ENCODE measurements around the gene ZNF674.
"Not testable (repeated sequence)": the region's sequence is repeated elsewhere in the genome, so short reads cannot be mapped to it uniquely, and the experiment has no call there.

ZNF674 gene

GRCh38 chrX:46465203-46465602 lies 80.0 kb downstream of the ZNF674 start:
- TF ChIP-seq CTCF (IDR thresholded peaks at IDR 0.05; ENCODE audit: borderline replicate concordance, control extremely low read depth, extremely low read depth, insufficient read depth, missing control alignments) = no peak
- in situ Hi-C loops (cut with MboI; ENCODE audit: low sequenced_read_pairs, unreplicated experiment) = no loop called here

DNA sequence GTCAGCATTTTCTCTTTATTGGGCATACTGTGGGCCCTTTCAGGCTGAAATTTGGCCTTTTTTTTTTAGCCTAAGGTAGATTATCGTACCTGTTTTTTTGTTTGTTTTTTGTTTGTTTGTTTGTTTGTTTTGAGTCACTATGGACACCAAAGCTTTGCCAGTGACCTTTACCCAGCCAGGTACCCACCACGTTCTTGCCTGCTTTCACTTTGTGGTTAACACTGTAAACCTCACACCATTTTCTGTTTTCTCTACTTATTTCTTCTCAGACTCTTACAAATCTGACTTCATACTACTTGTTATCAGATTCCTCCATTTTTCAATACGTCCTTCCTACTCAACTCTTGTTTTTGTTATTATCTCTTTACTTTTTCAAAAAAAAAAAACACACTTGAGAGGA lies 81.5 kb downstream of the ZNF674 start:
- in situ Hi-C loops (cut with MboI; ENCODE audit: low sequenced_read_pairs, unreplicated experiment) = no loop called here
- no peak for TF ChIP-seq CTCF (IDR thresholded peaks at IDR 0.05; ENCODE audit: borderline replicate concordance, control extremely low read depth, extremely low read depth, insufficient read depth, missing control alignments)
- no peak for DNase-seq (ENCODE audit: low spot score)

More at GRCh38 chrX:46465203-46465602, 80.0 kb downstream of the ZNF674 start:
- DNase-seq (ENCODE audit: low spot score) = no peak

- no peak for DNase-seq (ENCODE audit: low spot score)
- no peak for TF ChIP-seq CTCF (IDR thresholded peaks at IDR 0.05; ENCODE audit: borderline replicate concordance, control extremely low read depth, extremely low read depth, insufficient read depth, missing control alignments)
- in situ Hi-C loops (cut with MboI; ENCODE audit: low sequenced_read_pairs, unreplicated experiment) = no loop called here
These were observed 83.5 kb downstream of the ZNF674 start for GRCh38 chrX:46461660-46462191.

DNA sequence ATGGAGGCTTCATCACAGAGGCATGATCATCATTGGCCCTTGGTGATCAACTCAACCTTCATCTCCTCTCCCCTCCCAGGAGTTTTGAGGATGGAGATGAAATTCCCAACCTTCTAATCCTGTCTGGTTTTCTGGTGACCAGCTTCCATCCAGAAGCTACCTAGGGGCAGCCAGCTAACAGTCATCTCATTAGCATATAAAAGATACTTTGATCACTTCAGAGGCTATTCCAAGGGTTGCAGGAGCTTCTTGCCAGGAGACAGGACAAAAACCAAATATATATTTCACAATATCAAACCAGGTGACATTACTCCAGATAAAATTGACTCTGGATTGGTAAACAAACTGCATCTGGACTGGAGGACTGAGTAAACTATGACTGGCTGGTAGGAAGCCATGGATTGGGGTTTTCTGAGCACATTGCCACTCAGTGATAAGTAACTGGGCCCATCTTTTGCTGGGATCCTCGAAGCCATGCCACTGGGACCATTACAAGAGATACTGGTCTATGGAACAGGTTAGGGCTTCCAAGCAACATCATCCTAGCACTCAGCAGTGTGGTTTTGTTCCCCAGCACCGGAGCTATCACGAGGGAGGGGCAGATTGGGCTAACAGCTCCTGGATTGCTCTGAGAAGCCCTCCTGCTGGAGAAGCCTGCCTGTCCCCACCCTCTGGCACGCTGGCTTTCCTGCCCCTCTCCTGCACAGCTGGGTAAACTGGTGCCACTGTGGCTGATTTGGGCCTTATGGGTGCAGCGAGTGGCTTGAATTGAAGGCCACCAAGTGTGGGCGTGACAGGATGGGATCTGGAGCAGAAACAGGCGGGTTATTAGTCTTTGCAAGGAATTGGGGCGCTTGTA lies 84.2 kb downstream of the ZNF674 start:
- DNase-seq (ENCODE audit: low spot score); in situ Hi-C loops (cut with MboI; ENCODE audit: low sequenced_read_pairs, unreplicated experiment): not testable (repeated sequence)

DNA sequence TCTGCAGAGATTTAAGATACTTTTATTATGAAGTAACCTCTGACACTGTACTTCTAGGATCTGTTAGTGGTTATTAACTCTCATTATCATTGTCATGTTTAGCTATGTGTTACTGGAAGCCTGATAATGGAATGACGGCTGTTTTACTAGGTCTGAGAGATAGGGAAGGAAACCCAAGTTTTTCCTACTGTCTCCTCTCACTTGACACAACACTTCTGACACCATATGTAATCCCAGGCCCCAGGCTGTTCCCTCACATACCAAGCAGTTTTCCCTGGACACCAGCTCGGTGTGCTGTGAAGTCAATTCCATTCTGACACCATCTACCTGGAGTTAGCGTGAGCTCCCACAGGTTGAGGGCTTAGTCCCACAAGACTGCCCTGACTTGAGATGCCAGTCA lies 85.6 kb downstream of the ZNF674 start:
- DNase-seq (ENCODE audit: low spot score) = no peak
- no peak for TF ChIP-seq CTCF (IDR thresholded peaks at IDR 0.05; ENCODE audit: borderline replicate concordance, control extremely low read depth, extremely low read depth, insufficient read depth, missing control alignments)
- in situ Hi-C loops (cut with MboI; ENCODE audit: low sequenced_read_pairs, unreplicated experiment) = no loop called here

DNA sequence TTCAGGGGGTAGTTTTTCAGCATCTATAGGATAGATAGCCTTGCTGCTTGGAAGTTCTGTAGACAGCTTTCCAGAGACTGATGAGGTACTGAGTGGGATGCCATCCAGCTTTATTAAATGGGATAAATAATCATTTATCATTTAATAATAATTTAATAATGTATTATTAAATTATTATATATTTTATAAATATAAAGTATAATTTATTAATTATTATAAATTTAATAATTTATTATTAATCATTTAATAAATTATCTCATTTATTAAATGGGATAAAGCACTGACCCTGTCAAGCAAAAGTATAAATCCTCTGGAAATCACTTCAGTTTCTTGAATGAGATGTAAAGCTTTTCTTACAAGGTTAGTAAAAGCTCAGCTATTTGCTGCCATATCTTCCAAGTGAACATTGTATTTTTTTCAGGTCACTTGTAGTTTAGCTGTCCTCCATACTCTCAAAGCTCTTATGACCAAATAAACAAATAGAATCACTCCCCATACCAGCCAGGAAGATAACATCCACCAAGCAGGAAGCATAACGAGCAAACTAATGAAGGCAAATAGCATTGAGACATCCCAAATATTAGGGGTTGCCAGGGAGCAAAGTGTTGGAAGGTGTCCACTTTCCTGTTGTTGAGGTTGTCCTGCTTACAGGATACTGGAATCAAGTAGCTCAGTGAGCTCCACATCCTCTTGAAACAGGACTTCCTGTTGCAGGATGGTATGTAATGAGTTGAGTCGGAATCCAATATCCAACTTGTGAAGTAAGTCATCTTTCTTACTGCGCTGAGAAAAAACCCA lies 88.9 kb downstream of the ZNF674 start:
- DNase-seq (ENCODE audit: low spot score) = no peak
- in situ Hi-C loops (cut with MboI; ENCODE audit: low sequenced_read_pairs, unreplicated experiment) = no loop called here
- TF ChIP-seq CTCF (IDR thresholded peaks at IDR 0.05; ENCODE audit: borderline replicate concordance, control extremely low read depth, extremely low read depth, insufficient read depth, missing control alignments) = no peak

Measured in GM13976 (cell line).